MM.1S (cell line): ENCODE results near the gene OAS2.

Experiments
- DNase-seq: peaks from one replicate; pipeline ENCODE4 v3.0.0-alpha.2; 2015
- H2AFZ ChIP-seq: fragments of 300-600 bp; sonication (generic); 2 replicates; pipeline ENCODE4 v1.6.0; 2016; ENCODE audit warnings: antibody characterized with exemption, low read length
- H3F3A ChIP-seq: fragments of 300-600 bp; sonication (generic); 2 replicates; pipeline ENCODE4 v1.6.1; 2016; ENCODE audit warnings: mild to moderate bottlenecking, antibody characterized with exemption, low read length, moderate library complexity, mixed read lengths; ENCODE audit not compliant: insufficient read depth
- H3K27ac ChIP-seq: fragments of 300-600 bp; sonication (generic); 2 replicates; pipeline ENCODE4 v1.5.1; 2016; ENCODE audit warnings: mild to moderate bottlenecking, low read length
- H3K27me3 ChIP-seq: fragments of 300-600 bp; sonication (generic); replicated peaks from 2 replicates; pipeline ENCODE4 v1.6.0; 2016; ENCODE audit warnings: low read length; ENCODE audit not compliant: insufficient read depth
- H3K36me3 ChIP-seq: fragments of 300-600 bp; sonication (generic); replicated peaks from 2 replicates; pipeline ENCODE4 v1.6.1; 2016; ENCODE audit warnings: mild to moderate bottlenecking, low read length, mixed read lengths; ENCODE audit not compliant: insufficient read depth
- H3K4me1 ChIP-seq: fragments of 300-600 bp; sonication (generic); 2 replicates; pipeline ENCODE4 v1.6.1; 2016; ENCODE audit warnings: low read length, mixed read lengths
- H3K4me2 ChIP-seq: fragments of 300-600 bp; sonication (generic); 2 replicates; pipeline ENCODE4 v1.6.0; 2016; ENCODE audit warnings: low read depth, low read length
- H3K4me3 ChIP-seq: fragments of 300-600 bp; sonication (generic); 2 replicates; pipeline ENCODE4 v1.5.1; 2016; ENCODE audit warnings: low read length, mixed read lengths
- H3K79me2 ChIP-seq: fragments of 300-600 bp; sonication (generic); 2 replicates; pipeline ENCODE4 v1.6.1; 2016; ENCODE audit warnings: mixed run types, low read length, mixed read lengths
- H3K9ac ChIP-seq: fragments of 300-600 bp; sonication (generic); 2 replicates; pipeline ENCODE4 v1.6.1; 2016; ENCODE audit warnings: low read length, mixed read lengths
- H3K9me2 ChIP-seq: fragments of 300-600 bp; sonication (generic); replicated peaks from 2 replicates; pipeline ENCODE4 v1.6.1; 2016; ENCODE audit warnings: mild to moderate bottlenecking, low read length, mixed read lengths; ENCODE audit not compliant: insufficient read depth
- H3K9me3 ChIP-seq: fragments of 300-600 bp; sonication (generic); replicated peaks from 2 replicates; pipeline ENCODE4 v1.6.1; 2016; ENCODE audit warnings: mild to moderate bottlenecking, low read length, mixed read lengths; ENCODE audit not compliant: insufficient read depth
- H4K20me1 ChIP-seq: fragments of 300-600 bp; sonication (generic); 2 replicates; pipeline ENCODE4 v1.6.1; 2016; ENCODE audit warnings: mild to moderate bottlenecking, low read length, moderate library complexity, mixed read lengths; ENCODE audit not compliant: insufficient read depth
- CTCF ChIP-seq: fragments of 300-600 bp; sonication (generic); IDR thresholded peaks from 2 replicates; pipeline ENCODE4 v1.5.1; 2016; ENCODE audit warnings: antibody characterized with exemption, low read length, mixed read lengths
- EZH2 ChIP-seq: fragments of 300-600 bp; sonication (generic); optimal IDR thresholded peaks from 2 replicates; pipeline ENCODE3; 2017; ENCODE audit warnings: low read depth, mild to moderate bottlenecking, antibody characterized with exemption, low read length, mixed read lengths
- EZH2phosphoT487 ChIP-seq: fragments of 300-600 bp; sonication (generic); IDR thresholded peaks from 2 replicates; pipeline ENCODE4 v1.6.1; 2018; ENCODE audit warnings: antibody characterized with exemption, low read length

The OAS2 gene

GRCh38 chr12:112997506-112997905, 19.2 kb downstream of the OAS2 start:
- no peaks in the 10 kb centered on the region for H3K27me3 ChIP-seq
- no peak overlapping the region for H3K9ac ChIP-seq

DNA sequence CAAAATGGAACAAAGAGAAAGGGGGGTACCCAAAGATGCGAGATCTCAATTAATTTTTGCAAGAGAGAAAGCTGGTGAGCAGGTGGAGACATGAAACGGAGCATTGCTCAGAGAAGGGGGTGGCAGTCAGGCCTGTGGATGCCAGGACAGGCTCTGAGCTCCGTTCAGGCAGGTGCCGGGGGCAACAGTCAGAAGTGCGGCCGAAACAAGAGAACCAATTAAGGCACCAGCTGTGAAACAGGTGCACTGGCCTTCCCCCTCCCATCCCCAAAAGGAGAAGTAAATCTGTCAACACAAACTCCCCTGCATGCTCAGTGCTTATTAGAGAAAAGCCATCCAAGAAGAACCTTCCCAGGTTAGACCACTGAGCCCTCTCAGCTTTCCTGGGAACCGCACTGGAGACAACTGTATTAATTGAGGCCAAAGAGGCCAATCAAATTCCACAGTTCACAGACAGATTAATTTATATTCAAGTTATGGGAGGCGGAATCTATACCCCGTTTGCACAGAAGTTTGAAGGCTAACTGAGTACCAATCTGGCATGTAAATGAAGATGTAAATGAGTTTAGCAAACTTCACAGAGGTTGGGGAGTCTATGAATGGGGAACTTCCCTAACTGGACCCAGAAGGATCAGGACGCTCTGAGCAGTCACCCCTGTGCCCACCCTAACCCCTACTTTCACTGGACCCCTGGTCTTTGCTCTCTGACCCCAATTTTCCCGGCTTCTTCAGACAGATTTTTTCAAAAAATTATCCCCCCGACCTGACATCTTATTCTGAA, 20.9 kb downstream of the OAS2 start:
- H3K27ac ChIP-seq: peak overlapping the region; percentile 10; the same call in 1 of the 2 replicates

More at GRCh38 chr12:112997506-112997905, 19.2 kb downstream of the OAS2 start:
- H3K36me3 ChIP-seq: no peaks in the 10 kb centered on the region
- peaks cover 7% of the 10 kb centered on the region; the same call in 1 of the 2 replicates for H3K4me1 ChIP-seq
- no peak for DNase-seq
- H3K27ac ChIP-seq: no peak overlapping the region
- H3K9me2 ChIP-seq: no peaks in the 10 kb centered on the region
- no peak overlapping the region for H3K4me3 ChIP-seq
- no peak overlapping the region for H3K4me2 ChIP-seq
- no peak overlapping the region for H2AFZ ChIP-seq
- no peak for TF ChIP-seq EZH2
- TF ChIP-seq EZH2phosphoT487: no peak
- TF ChIP-seq CTCF: no peak
- H4K20me1 ChIP-seq: no peaks in the 10 kb centered on the region
- no peaks in the 10 kb centered on the region for H3K79me2 ChIP-seq
- no peaks in the 10 kb centered on the region for H3K9me3 ChIP-seq
- peaks cover 4% of the 10 kb centered on the region; the same call in 1 of the 2 replicates for H3F3A ChIP-seq

DNA sequence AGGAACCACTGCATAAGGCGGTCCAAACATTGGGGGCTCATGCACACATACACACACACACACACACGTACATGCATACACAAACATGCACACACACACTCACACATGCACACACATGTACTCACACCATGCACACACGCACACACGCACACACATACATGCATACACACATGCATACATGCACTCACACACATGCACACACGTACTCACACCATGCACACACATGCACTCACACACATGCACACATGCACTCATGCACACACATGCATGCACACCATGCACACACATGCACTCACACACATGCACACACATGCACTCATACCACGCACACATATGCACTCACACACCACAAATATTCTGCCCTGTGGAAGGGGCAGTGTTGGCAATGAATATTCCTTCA, 22.1 kb downstream of the OAS2 start:
- no peak overlapping the region for H2AFZ ChIP-seq
- H3K27ac ChIP-seq: no peak overlapping the region
- H3K79me2 ChIP-seq: no peaks in the 10 kb centered on the region
- no peak overlapping the region for H3K4me3 ChIP-seq
- no peaks in the 10 kb centered on the region for H4K20me1 ChIP-seq
- no peaks in the 10 kb centered on the region for H3K27me3 ChIP-seq
- no peaks in the 10 kb centered on the region for H3K9me2 ChIP-seq
- H3K36me3 ChIP-seq: no peaks in the 10 kb centered on the region
- no peaks in the 10 kb centered on the region for H3K9me3 ChIP-seq
- no peak for DNase-seq
- H3K4me2 ChIP-seq: no peak overlapping the region
- H3K9ac ChIP-seq: no peak overlapping the region
- H3F3A ChIP-seq: peaks cover 4% of the 10 kb centered on the region; the same call in 1 of the 2 replicates
- no peak for TF ChIP-seq CTCF
- TF ChIP-seq EZH2: no peak
- TF ChIP-seq EZH2phosphoT487: no peak
- H3K4me1 ChIP-seq: peaks cover 7% of the 10 kb centered on the region; the same call in 1 of the 2 replicates

More for the DNA sequence above, 20.9 kb downstream of the OAS2 start:
- peak; percentile 61 for DNase-seq
- Histone ChIP-seq H3K4me1 (peaks cover 7% of the 10 kb centered on the region; the same call in 1 of the 2 replicates), H3K4me3 (no peak overlapping the region), H3F3A (peaks cover 4% of the 10 kb centered on the region; the same call in 1 of the 2 replicates), H3K4me2 (no peak overlapping the region), H4K20me1 (no peaks in the 10 kb centered on the region), H2AFZ (no peak overlapping the region), H3K9me2 (no peaks in the 10 kb centered on the region), H3K36me3 (no peaks in the 10 kb centered on the region), H3K79me2 (no peaks in the 10 kb centered on the region), H3K9ac (no peak overlapping the region), H3K27me3 (no peaks in the 10 kb centered on the region), H3K9me3 (no peaks in the 10 kb centered on the region)
- TF ChIP-seq EZH2phosphoT487 (no peak), EZH2 (no peak), CTCF (no peak)
